Kidney (tissue), 14 donors: ENCODE measurements around the gene TMEM114. TPM values are rescaled to one million over a fixed set of nuclear protein-coding genes. Genes with fewer than 3 reads are reported as not detected.

Experiments used
- DNase-seq, 5 donors: peaks; one replicate each; pipeline ENCODE4 v3.0.0-alpha.2; 2013 to 2020
- FAIRE-seq: peaks from 2 replicates; lab custom pipeline; 2012; peaks lifted over from hg19 to GRCh38; lab: Jason Lieb, UNC
- H3K27ac ChIP-seq, 2 donors: one replicate each; pipeline ENCODE4 v1.7.0; 2013; ENCODE audit warnings: low read depth in 2 of 2, low read length in 2 of 2, inconsistent platforms in 1 of 2
- H3K27me3 ChIP-seq: one replicate; pipeline ENCODE4 v1.7.1; 2013; ENCODE audit warnings: low read length, inconsistent platforms; ENCODE audit not compliant: control insufficient read depth, insufficient read depth
- H3K36me3 ChIP-seq, 3 donors: one replicate each; pipeline versions ENCODE4 v1.7.0 to v1.7.1; 2013; ENCODE audit warnings: low read length in 3 of 3, control low read depth in 1 of 3, inconsistent platforms in 1 of 3; ENCODE audit not compliant: insufficient read depth in 3 of 3, control insufficient read depth in 2 of 3
- H3K4me1 ChIP-seq, 3 donors: one replicate each; pipeline versions ENCODE4 v1.7.0 to v1.7.1; 2013; ENCODE audit warnings: low read length in 3 of 3, inconsistent platforms in 1 of 3, low read depth in 1 of 3; ENCODE audit not compliant: control insufficient read depth in 2 of 3, insufficient read depth in 2 of 3
- H3K4me3 ChIP-seq, 3 donors: one replicate each; pipeline versions ENCODE4 v1.7.0 to v1.8.1; 2013; ENCODE audit warnings: low read length in 3 of 3, control low read depth in 1 of 3, inconsistent platforms in 1 of 3
- H3K9ac ChIP-seq, 3 donors: one replicate each; pipeline versions ENCODE4 v1.7.0 to v1.7.1; 2013; ENCODE audit warnings: low read length in 3 of 3, control low read depth in 1 of 3, inconsistent platforms in 1 of 3
- H3K9me3 ChIP-seq, 3 donors: one replicate each; pipeline versions ENCODE4 v1.7.0 to v1.7.1; 2013; ENCODE audit warnings: low read length in 3 of 3, control low read depth in 1 of 3, inconsistent platforms in 1 of 3; ENCODE audit not compliant: control insufficient read depth in 2 of 3, insufficient read depth in 1 of 3
- intact Hi-C: fragments of 100-400 bp; cut with DNase I; formaldehyde crosslinking; loops from one replicate; pipeline ENCODE4 v1.11.1; 2022
- polyA plus RNA-seq: library from polyadenylated mRNA; stranded (reverse); fragments of 350-450 nt; fragmentation: Illumina TruSeq; extraction: RNeasy Lipid Tissue Mini Kit (QIAGEN cat#74804); gene quantifications from one replicate; pipeline ENCODE4 v1.2.3, GENCODE V29; 2014; ENCODE audit warnings: low read depth, low replicate concordance; ENCODE audit not compliant: insufficient read depth
- total RNA-seq: library from RNA; stranded (reverse); fragmentation: NEBNext Ultra II Directional; extraction: Animal tissue kit (Norgen Biotek cat#: 25700); gene quantifications from one replicate; pipeline ENCODE4 v1.2.1, GENCODE V29; 2021
- TF ChIP-seq, protein P1 (sequence below): IDR thresholded peaks from 3 replicates; pipeline ENCODE4 v1.5.1; 2012; ENCODE audit warnings: mild to moderate bottlenecking, moderate library complexity, borderline replicate concordance; ENCODE audit not compliant: insufficient read depth; ENCODE audit errors: extremely low read depth
- donor health status: control.
- donor health status: control.
- donor health status: control.
- donor health status: control.
- donor health status: control.
- donor health status: DM: yes; HTN: yes; CAD: no.
- donor health status: Normal renal cell carcinoma (clear cell type).

TMEM114 gene
- total and polyA plus RNA-seq, 2 donors from 2014 or later, result not detected

DNA sequence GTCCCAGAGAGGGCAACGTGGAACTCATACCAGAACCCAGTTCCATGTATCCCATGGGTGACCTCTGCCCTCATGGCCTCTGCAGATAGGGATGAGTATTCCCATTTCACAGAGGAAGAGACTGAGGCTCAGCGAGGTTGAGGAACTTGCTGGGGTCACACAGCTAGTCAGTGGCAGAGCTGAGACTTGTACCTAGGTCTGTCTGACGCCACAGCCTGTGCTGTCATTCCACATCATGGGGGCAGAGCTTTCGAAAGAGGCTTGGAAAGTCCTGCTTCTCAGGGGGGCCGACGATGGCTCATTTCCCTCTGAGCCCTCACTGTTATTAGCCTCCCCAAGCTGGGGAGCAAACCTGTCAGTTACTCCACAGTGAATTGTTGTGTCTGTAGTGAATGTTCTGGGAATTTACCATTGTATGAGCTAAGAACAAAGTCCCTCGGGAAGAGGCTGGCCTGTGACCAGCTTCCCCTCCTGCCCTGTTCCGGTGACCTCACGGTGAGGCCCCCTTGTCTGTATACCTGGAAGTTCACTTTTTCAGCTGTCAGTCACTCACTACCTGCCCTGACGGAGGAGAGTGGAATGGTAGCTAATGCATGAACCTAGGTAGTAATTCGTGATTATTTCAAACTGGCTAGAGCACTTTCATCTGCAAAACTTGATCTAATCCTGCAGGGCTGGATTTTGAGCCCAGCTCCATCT is 40.1 kb upstream of the TMEM114 start:
- H3K9ac ChIP-seq, result no peak overlapping the region
- no peak for DNase-seq
- no peak overlapping the region for H3K4me3 ChIP-seq
- intact Hi-C loops, result no loop called here
- FAIRE-seq, result no peak
- H3K9me3 ChIP-seq, result no peaks in the 10 kb centered on the region
- peaks cover 8 to 69% (median 47%) of the 10 kb centered on the region in 3 donors for H3K36me3 ChIP-seq
- TF ChIP-seq, protein P1, sequence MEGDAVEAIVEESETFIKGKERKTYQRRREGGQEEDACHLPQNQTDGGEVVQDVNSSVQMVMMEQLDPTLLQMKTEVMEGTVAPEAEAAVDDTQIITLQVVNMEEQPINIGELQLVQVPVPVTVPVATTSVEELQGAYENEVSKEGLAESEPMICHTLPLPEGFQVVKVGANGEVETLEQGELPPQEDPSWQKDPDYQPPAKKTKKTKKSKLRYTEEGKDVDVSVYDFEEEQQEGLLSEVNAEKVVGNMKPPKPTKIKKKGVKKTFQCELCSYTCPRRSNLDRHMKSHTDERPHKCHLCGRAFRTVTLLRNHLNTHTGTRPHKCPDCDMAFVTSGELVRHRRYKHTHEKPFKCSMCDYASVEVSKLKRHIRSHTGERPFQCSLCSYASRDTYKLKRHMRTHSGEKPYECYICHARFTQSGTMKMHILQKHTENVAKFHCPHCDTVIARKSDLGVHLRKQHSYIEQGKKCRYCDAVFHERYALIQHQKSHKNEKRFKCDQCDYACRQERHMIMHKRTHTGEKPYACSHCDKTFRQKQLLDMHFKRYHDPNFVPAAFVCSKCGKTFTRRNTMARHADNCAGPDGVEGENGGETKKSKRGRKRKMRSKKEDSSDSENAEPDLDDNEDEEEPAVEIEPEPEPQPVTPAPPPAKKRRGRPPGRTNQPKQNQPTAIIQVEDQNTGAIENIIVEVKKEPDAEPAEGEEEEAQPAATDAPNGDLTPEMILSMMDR, result no peak
- H3K27me3 ChIP-seq, result no peaks in the 10 kb centered on the region
- no peak overlapping the region for H3K27ac ChIP-seq
- no peaks in the 10 kb centered on the region for H3K4me1 ChIP-seq

DNA sequence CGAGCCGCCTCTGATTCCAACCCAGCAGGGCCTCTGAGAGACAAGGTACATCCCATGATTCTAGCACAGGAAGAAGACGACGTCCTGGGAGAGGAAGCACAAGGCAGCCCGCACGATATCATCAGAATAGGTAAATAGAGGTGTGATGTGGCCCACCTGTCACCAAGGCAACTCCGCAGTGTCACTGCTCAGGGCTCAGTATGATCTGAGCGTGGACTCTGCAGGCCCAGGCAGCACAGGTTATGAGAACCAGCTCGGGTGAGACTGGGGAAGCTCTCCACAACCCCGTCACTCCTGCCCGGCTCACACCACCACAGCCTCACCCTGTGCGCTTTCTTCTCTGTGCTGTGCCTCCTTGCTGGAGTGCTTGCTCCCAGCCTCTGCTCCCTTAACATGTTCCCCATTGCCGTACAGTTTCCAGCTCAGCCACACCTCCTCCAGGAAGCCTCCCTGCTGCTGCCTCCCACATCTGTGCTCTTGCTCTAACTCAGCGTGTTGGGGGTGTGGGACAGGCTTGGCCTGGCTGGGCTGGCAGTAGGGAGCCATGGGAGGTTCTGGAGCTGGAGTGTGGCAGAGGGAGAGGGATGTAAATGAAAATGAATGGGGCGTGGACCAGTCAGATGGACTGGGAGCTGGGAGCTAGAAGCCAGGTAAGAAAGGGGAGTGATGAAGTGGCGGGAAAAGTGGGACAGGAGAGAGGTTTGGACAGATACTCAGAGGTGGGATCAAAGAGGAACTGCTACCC is 38.8 kb upstream of the TMEM114 start:
- FAIRE-seq, result no peak
- TF ChIP-seq, protein P1, result no peak

DNA sequence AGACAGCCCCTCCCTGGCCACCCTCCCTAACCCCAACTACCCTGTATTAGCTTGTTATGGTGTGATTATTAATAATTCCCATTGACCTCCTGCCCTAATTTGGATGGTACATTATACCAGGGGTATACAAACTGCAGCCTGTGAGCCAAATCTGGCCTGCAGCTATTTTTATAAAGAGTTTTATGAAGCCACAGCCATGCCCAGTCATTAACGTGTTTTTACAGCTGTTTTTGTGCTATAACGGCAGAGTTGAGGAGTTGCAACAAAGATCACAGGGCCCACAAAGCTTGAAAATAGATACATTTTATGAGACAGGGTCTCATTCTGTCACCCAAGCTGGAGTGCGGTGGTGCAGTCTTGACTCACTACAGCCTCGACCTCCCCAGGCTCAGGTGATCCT is 37.1 kb upstream of the TMEM114 start:
- FAIRE-seq (no peak), DNase-seq (no peak)
- Histone ChIP-seq H3K9ac (no peak overlapping the region), H3K9me3 (no peaks in the 10 kb centered on the region), H3K4me3 (no peak overlapping the region), H3K36me3 (peaks cover 9 to 54% (median 36%) of the 10 kb centered on the region in 3 donors), H3K27me3 (no peaks in the 10 kb centered on the region), H3K4me1 (peaks cover 0 to 4% (median 0%) of the 10 kb centered on the region in 3 donors), H3K27ac (no peak overlapping the region)
- intact Hi-C loops, result no loop called here
- TF ChIP-seq, protein P1, result no peak

More for the DNA sequence above, 38.8 kb upstream of the TMEM114 start:
- no peaks in the 10 kb centered on the region for H3K9me3 ChIP-seq
- no peak overlapping the region for H3K27ac ChIP-seq
- no peaks in the 10 kb centered on the region for H3K27me3 ChIP-seq
- no peak for DNase-seq
- no peak overlapping the region for H3K9ac ChIP-seq
- H3K36me3 ChIP-seq, result peaks cover 9 to 60% (median 43%) of the 10 kb centered on the region in 3 donors
- intact Hi-C loops, result no loop called here
- H3K4me3 ChIP-seq, result no peak overlapping the region
- no peaks in the 10 kb centered on the region for H3K4me1 ChIP-seq
